ENCODE measurements around the gene SV2C. TPM values are rescaled to one million over a fixed set of nuclear protein-coding genes. Genes with fewer than 3 reads are reported as not detected.

SV2C gene
- total RNA-seq, 4 donors from 2014 or later = 0.87 to 1.7 (median 1.4) TPM

GRCh38 chr5:76257225-76257833 is 174.1 kb downstream of the SV2C start:
- H3K27me3 ChIP-seq = no peaks in the 10 kb centered on the region
- H3K27ac ChIP-seq = no peak overlapping the region
- TF ChIP-seq EP300 (IDR thresholded peaks at IDR 0.05) = no peak
- no peak for TF ChIP-seq POLR2A (IDR thresholded peaks at IDR 0.05)
- TF ChIP-seq, protein P1, sequence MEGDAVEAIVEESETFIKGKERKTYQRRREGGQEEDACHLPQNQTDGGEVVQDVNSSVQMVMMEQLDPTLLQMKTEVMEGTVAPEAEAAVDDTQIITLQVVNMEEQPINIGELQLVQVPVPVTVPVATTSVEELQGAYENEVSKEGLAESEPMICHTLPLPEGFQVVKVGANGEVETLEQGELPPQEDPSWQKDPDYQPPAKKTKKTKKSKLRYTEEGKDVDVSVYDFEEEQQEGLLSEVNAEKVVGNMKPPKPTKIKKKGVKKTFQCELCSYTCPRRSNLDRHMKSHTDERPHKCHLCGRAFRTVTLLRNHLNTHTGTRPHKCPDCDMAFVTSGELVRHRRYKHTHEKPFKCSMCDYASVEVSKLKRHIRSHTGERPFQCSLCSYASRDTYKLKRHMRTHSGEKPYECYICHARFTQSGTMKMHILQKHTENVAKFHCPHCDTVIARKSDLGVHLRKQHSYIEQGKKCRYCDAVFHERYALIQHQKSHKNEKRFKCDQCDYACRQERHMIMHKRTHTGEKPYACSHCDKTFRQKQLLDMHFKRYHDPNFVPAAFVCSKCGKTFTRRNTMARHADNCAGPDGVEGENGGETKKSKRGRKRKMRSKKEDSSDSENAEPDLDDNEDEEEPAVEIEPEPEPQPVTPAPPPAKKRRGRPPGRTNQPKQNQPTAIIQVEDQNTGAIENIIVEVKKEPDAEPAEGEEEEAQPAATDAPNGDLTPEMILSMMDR (IDR thresholded peaks at IDR 0.05) = no peak
- 80 to 82% methylated on average over 6 of the region's 6 CpGs for WGBS, 2 donors
- H3K36me3 ChIP-seq = no peaks in the 10 kb centered on the region
- no peak overlapping the region for H3K4me3 ChIP-seq
- peaks cover 0 to 12% (median 1%) of the 10 kb centered on the region in 4 donors for H3K4me1 ChIP-seq
- DNase-seq (ENCODE audit: low spot score in 2 of 2) = no peak
- no peaks in the 10 kb centered on the region for H3K9me3 ChIP-seq

GRCh38 chr5:76257897-76258296 is 174.7 kb downstream of the SV2C start:
- Histone ChIP-seq H3K27ac (no peak overlapping the region), H3K27me3 (no peaks in the 10 kb centered on the region), H3K4me1 (peaks cover 0 to 12% (median 1%) of the 10 kb centered on the region in 4 donors), H3K36me3 (no peaks in the 10 kb centered on the region), H3K9me3 (no peaks in the 10 kb centered on the region), H3K4me3 (no peak overlapping the region)
- TF ChIP-seq POLR2A (IDR thresholded peaks at IDR 0.05) (no peak), EP300 (IDR thresholded peaks at IDR 0.05) (no peak)
- TF ChIP-seq, protein P1 (IDR thresholded peaks at IDR 0.05) = no peak
- DNase-seq (ENCODE audit: low spot score in 2 of 2) = no peak
- WGBS, 2 donors = 78 to 84% methylated on average over 3 of the region's 3 CpGs

DNA sequence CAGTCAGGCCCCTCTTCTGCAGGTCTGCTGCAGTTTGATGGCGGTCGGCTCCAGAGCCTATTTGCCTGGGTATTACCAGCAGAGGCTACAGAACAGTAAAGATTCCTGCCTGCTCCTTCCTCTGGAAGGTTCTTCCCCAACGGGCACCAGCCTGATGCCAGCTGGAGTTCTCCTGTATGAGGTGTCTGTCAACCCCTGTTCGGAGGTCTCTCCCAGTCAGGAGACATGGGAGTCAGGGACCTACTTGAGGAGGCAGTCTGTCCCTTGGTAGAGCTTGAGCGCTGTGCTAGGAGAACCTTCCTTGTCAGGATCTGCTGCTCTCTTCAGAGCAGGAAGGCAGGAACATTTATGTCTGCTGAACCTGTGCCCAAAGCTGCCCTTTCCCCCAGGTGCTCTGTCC is 181.5 kb downstream of the SV2C start:
- Histone ChIP-seq H3K4me3 (no peak overlapping the region), H3K36me3 (no peaks in the 10 kb centered on the region), H3K9me3 (no peaks in the 10 kb centered on the region), H3K4me1 (peaks cover 0 to under 1% (median 0%) of the 10 kb centered on the region in 4 donors), H3K27ac (no peak overlapping the region), H3K27me3 (no peaks in the 10 kb centered on the region)
- 86 to 92% methylated on average over 4 to 5 of the region's 5 CpGs for WGBS, 2 donors
- no peak for TF ChIP-seq EP300 (IDR thresholded peaks at IDR 0.05)
- no peak for TF ChIP-seq POLR2A (IDR thresholded peaks at IDR 0.05)
- TF ChIP-seq, protein P1 (IDR thresholded peaks at IDR 0.05) = no peak
- DNase-seq (ENCODE audit: low spot score in 2 of 2) = no peak

- Histone ChIP-seq H3K36me3 (no peaks in the 10 kb centered on the region), H3K9me3 (no peaks in the 10 kb centered on the region), H3K27me3 (no peaks in the 10 kb centered on the region), H3K4me3 (no peak overlapping the region), H3K4me1 (peaks cover 0 to 19% (median 7%) of the 10 kb centered on the region in 4 donors), H3K27ac (no peak overlapping the region)
- 72% methylated on average over 10 of the region's 10 CpGs for WGBS, 2 donors
- TF ChIP-seq EP300 (IDR thresholded peaks at IDR 0.05) (no peak), POLR2A (IDR thresholded peaks at IDR 0.05) (no peak)
- TF ChIP-seq, protein P1 (IDR thresholded peaks at IDR 0.05) = no peak
- DNase-seq (ENCODE audit: low spot score in 2 of 2) = no peak
Observed at GRCh38 chr5:76269259-76269931, 186.2 kb downstream of the SV2C start.

DNA sequence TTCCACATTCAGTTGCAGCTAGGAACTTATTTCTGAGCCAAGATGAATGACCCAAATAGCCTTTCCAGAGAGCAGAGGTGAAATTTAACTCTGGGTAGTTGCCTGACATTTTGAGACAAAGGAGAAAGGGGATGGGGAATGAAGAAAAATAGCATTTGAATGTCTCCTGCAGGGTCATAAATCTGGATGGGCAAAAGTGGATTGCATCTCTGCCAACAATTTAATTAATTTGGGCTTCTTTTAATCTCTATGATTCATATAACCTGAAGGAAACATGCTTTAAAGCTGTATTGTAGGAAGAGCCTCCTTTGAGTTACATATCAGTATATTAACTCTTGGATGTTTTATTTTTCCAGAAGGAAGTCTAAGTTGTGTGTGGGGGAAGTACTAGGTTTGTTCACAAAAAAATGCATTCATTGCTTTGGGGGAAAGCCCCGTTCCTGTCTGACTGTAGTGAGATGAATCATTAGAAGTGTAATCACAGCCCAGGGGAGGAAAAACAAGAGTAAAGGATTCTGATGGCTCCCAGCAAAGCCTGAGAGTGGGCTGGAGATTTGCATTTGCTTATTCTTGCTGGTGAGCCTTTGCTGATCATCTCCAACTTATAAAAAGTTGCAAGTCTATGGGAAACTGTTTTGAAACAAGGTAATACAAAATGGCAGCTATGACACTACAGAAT is 186.9 kb downstream of the SV2C start:
- no peaks in the 10 kb centered on the region for H3K9me3 ChIP-seq
- H3K36me3 ChIP-seq = no peaks in the 10 kb centered on the region
- DNase-seq (ENCODE audit: low spot score in 2 of 2) = no peak
- H3K4me3 ChIP-seq = no peak overlapping the region
- peaks cover 0 to 19% (median 7%) of the 10 kb centered on the region in 4 donors for H3K4me1 ChIP-seq
- H3K27me3 ChIP-seq = no peaks in the 10 kb centered on the region
- no peak overlapping the region for H3K27ac ChIP-seq
- WGBS, 2 donors = 4 to 19% methylated on average over 1 of the region's 1 CpG
- TF ChIP-seq POLR2A (IDR thresholded peaks at IDR 0.05) (no peak), EP300 (IDR thresholded peaks at IDR 0.05) (no peak)
- TF ChIP-seq, protein P1 (IDR thresholded peaks at IDR 0.05) = no peak

Measured in tibial nerve (tissue), 4 donors.